ENCODE data around the gene CRAMP1.
"Not testable (repeated sequence)": the region's sequence is repeated elsewhere in the genome, so short reads cannot be mapped to it uniquely, and the experiment has no call there.

CRAMP1 gene

DNA sequence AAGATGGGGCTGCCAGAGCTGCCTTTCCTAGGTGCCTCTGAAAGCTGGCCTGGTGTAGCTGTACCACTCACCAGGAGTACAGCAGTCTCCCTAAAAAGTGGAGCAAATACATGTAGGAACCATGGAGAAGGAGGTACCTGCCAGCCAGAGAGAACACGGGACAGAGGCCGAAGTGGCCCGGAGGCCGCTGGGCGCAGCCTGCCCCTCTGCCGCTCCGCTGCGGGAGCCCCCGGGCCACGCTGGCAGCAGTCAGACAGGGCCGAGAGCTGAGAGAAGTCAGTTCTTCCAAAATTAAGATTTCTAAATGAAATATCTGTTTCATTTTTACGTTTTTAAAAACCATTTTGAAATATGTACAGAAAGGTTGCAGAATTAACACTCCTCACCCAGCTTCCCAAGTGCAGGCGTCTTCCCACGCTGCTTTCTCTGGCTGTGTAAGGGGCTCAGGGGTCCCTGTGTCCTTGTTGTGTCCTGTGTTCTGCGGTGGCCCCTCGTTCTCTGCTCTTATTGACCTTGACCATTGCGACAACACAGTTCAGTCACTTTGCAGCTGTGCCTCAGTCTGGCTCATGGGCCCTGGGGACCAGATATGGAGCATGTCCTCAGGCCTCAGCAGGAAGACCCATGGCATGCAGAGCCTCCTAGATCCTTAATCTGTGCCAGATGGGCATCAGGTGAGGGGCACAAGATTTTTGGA is 98.8 kb downstream of the CRAMP1 start:
- no peaks in the 10 kb centered on the region for H3K27me3 Mint-ChIP-seq
- peaks cover 6% of the 10 kb centered on the region for H3K36me3 Mint-ChIP-seq
- H3K27ac Mint-ChIP-seq: peak overlapping the region; percentile 97
- peaks cover 68% of the 10 kb centered on the region for H3K4me1 Mint-ChIP-seq
- no peaks in the 10 kb centered on the region for H3K9me3 Mint-ChIP-seq
- no peak for ATAC-seq
- H3K4me3 Mint-ChIP-seq: no peak overlapping the region

GRCh38 chr16:1712791-1713261 is 100.7 kb downstream of the CRAMP1 start:
- Mint-ChIP-seq H3K36me3 (peaks cover 6% of the 10 kb centered on the region), H3K27ac (peak overlapping the region; percentile 97), H3K4me1 (peaks cover 71% of the 10 kb centered on the region)

DNA sequence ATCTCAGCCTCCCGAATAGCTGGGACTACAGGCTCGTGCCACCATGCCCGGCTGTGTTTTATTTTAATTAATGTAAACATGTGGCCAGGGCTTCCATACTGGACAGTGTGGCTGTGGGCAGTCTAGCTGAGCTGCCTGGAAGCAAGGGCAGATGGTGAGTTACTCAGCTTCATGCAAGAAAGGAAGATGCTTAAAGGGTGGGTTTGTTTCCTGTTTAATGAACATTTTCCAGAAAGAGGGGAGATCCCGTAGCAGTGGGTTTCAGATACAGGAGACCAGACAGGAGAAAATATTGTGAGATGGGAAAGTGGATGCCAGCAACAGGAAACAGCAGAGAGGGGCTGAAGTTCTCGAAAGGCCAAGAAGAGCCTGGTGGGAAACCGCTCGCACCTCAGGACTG is 101.2 kb downstream of the CRAMP1 start:
- ATAC-seq: no peak
- Mint-ChIP-seq H3K4me3 (peak overlapping the region; percentile 81), H3K9me3 (no peaks in the 10 kb centered on the region), H3K27me3 (no peaks in the 10 kb centered on the region), H3K27ac (peak overlapping the region; percentile 97), H3K36me3 (peaks cover 6% of the 10 kb centered on the region), H3K4me1 (peaks cover 69% of the 10 kb centered on the region)

More at GRCh38 chr16:1712791-1713261, 100.7 kb downstream of the CRAMP1 start:
- H3K27me3 Mint-ChIP-seq: no peaks in the 10 kb centered on the region
- no peak for ATAC-seq
- H3K4me3 Mint-ChIP-seq: peak overlapping the region; percentile 81
- H3K9me3 Mint-ChIP-seq: no peaks in the 10 kb centered on the region

- Mint-ChIP-seq H3K27ac (peak overlapping the region; percentile 97), H3K4me1 (peaks cover 69% of the 10 kb centered on the region)
- ATAC-seq: peak; percentile 93
Observed at GRCh38 chr16:1713933-1714332, 101.8 kb downstream of the CRAMP1 start.

DNA sequence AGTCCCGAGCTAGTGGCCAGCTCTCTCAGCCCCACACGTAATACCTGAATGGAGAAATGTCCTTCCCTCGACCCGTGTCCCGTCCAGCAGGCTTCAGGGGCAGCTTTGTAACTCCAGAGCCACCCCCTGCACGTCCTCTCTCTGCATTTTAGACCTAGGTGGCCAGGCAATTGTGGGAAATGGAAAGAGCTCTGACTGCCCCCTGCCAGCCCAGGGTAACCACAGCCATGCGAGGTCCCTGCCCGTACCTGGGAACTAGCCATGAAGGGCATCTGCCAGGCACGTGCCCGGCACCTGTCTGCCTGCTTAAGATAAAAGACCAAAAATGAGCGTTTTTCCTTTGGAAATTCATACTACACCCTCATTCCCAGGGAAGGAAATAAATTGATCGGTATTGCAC is 103.1 kb downstream of the CRAMP1 start:
- H3K4me1 Mint-ChIP-seq: peaks cover 80% of the 10 kb centered on the region
- H3K27me3 Mint-ChIP-seq: no peaks in the 10 kb centered on the region
- H3K27ac Mint-ChIP-seq: peak overlapping the region; percentile 97
- no peak for ATAC-seq
- H3K9me3 Mint-ChIP-seq: no peaks in the 10 kb centered on the region
- H3K4me3 Mint-ChIP-seq: no peak overlapping the region
- peaks cover 15% of the 10 kb centered on the region for H3K36me3 Mint-ChIP-seq

More at GRCh38 chr16:1713933-1714332, 101.8 kb downstream of the CRAMP1 start:
- no peaks in the 10 kb centered on the region for H3K9me3 Mint-ChIP-seq
- H3K36me3 Mint-ChIP-seq: peaks cover 9% of the 10 kb centered on the region
- peak overlapping the region; percentile 81 for H3K4me3 Mint-ChIP-seq
- no peaks in the 10 kb centered on the region for H3K27me3 Mint-ChIP-seq

DNA sequence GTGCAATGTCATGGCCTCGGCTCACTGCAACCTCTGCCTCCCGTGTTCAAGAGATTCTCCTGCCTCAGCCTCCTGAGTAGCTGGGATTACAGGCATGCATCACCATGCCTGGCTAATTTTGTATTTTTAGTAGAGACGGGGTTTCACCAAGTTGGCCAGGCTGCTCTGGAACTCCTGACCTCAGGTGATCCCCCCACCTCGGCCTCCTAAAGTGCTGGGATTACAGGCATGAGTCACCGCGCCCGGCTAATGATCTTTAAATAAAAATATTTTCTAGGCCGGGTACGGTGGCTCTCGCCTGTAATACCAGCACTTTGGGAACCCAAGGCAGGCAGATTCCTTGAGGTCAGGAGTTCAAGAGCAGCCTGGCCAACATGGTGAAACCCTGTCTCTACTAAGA is 106.1 kb downstream of the CRAMP1 start:
- ATAC-seq, H3K9me3 Mint-ChIP-seq: not testable (repeated sequence)
- H3K36me3 Mint-ChIP-seq: peaks cover 19% of the 10 kb centered on the region

GRCh38 chr16:1719559-1720229 is 107.5 kb downstream of the CRAMP1 start:
- H3K36me3 Mint-ChIP-seq: peaks cover 19% of the 10 kb centered on the region
- not testable (repeated sequence) for H3K9me3 Mint-ChIP-seq, H3K27me3 Mint-ChIP-seq
- H3K4me3 Mint-ChIP-seq: peak overlapping the region; percentile 43
- H3K27ac Mint-ChIP-seq: peak overlapping the region; percentile 97
- H3K4me1 Mint-ChIP-seq: peaks cover 71% of the 10 kb centered on the region
- ATAC-seq: peak; percentile 75

More for the DNA sequence above, 106.1 kb downstream of the CRAMP1 start:
- not testable (repeated sequence) for H3K4me3 Mint-ChIP-seq, H3K27me3 Mint-ChIP-seq
- H3K27ac Mint-ChIP-seq: peak overlapping the region; percentile 97
- H3K4me1 Mint-ChIP-seq: peaks cover 79% of the 10 kb centered on the region

DNA sequence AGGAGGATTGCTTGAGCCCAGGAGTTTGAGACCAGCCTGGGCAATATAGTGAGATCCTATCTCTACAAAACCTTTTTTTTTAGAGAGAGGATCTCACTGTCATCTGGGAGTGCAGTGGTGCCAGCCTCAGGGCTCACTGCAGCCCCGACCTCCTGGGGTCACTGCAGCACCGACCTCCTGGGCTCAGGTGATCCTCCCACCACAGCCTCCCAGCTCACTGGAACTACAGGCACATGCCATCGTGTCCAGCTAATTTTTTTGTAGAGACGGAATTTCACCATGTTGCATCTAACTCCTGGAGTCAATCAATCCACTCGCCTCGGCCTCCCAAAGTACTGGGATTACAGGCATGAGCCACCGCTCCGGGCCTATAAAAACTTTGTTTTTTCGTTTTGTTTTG is 109.2 kb downstream of the CRAMP1 start:
- no peak overlapping the region for H3K27ac Mint-ChIP-seq
- H3K27me3 Mint-ChIP-seq: no peaks in the 10 kb centered on the region
- no peak overlapping the region for H3K4me3 Mint-ChIP-seq
- H3K9me3 Mint-ChIP-seq: no peaks in the 10 kb centered on the region
- ATAC-seq: no peak
- peaks cover 57% of the 10 kb centered on the region for H3K4me1 Mint-ChIP-seq
- peaks cover 14% of the 10 kb centered on the region for H3K36me3 Mint-ChIP-seq

GRCh38 chr16:1723450-1724147 is 111.4 kb downstream of the CRAMP1 start:
- peak overlapping the region; percentile 38 for H3K4me3 Mint-ChIP-seq
- H3K4me1 Mint-ChIP-seq: peaks cover 58% of the 10 kb centered on the region
- ATAC-seq: peak; percentile 24
- peak overlapping the region; percentile 5 for H3K27ac Mint-ChIP-seq
- H3K36me3 Mint-ChIP-seq: peaks cover 27% of the 10 kb centered on the region
- no peaks in the 10 kb centered on the region for H3K27me3 Mint-ChIP-seq
- H3K9me3 Mint-ChIP-seq: no peaks in the 10 kb centered on the region

GRCh38 chr16:1724491-1724890 is 112.3 kb downstream of the CRAMP1 start:
- Mint-ChIP-seq H3K4me1 (peaks cover 54% of the 10 kb centered on the region), H3K9me3 (no peaks in the 10 kb centered on the region), H3K27ac (no peak overlapping the region), H3K36me3 (peaks cover 29% of the 10 kb centered on the region), H3K27me3 (no peaks in the 10 kb centered on the region), H3K4me3 (no peak overlapping the region)
- ATAC-seq: no peak

DNA sequence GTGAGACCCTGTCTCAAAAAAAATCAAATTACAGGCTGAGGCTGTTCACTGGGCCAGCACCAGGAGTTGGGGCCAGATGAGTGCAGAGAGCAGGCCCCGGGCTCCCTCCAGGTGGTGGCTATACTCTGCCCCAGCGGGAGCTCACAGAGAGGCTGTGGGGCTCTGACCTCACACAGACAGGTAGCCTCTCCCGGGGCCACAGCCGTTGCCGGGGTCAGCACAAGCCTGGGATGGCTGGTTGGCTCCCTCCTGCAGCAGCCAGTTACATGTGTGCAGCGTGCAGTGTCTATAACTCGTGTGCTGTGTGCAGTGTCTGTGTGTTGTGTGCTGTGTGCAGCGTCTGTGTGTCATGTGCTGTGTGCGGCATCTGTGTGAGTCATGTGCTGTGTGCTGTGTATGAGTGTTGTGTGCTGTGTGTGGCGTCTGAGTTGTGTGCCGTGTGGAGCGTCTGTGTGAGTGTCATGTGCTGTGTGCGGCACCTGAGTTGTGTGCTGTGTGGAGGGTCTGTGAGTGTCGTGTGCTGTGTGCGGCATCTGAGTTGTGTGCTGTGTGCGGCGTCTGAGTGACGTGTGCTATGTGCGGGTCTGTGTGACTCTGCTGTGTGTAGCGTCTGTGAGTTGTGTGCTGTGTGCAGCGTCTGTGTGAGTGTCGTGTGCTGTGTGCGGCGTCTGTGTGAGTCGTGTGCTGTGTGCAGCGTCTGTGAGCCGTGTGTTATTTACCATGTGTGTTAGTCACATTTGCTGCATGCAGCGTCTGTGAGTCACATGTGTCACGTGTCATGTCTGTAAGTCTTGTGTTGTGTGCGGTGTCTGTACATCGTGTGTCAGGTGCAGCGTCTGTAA is 114.7 kb downstream of the CRAMP1 start:
- Mint-ChIP-seq H3K4me1 (peaks cover 38% of the 10 kb centered on the region), H3K4me3 (no peak overlapping the region), H3K9me3 (no peaks in the 10 kb centered on the region), H3K36me3 (peaks cover 28% of the 10 kb centered on the region), H3K27ac (no peak overlapping the region), H3K27me3 (no peaks in the 10 kb centered on the region)
- ATAC-seq: no peak

All from stimulated activated memory B cell treated with anti-CD40 and anti-IgM and Interleukin-4, amounts not matched to agents 10 μg/mL and 1 μg/mL and 100 μg/mL, for 72 hours (primary cell).